ENCODE data around the gene ROR2.
"Not testable (repeated sequence)": the region's sequence is repeated elsewhere in the genome, so short reads cannot be mapped to it uniquely, and the experiment has no call there.

The ROR2 gene

DNA sequence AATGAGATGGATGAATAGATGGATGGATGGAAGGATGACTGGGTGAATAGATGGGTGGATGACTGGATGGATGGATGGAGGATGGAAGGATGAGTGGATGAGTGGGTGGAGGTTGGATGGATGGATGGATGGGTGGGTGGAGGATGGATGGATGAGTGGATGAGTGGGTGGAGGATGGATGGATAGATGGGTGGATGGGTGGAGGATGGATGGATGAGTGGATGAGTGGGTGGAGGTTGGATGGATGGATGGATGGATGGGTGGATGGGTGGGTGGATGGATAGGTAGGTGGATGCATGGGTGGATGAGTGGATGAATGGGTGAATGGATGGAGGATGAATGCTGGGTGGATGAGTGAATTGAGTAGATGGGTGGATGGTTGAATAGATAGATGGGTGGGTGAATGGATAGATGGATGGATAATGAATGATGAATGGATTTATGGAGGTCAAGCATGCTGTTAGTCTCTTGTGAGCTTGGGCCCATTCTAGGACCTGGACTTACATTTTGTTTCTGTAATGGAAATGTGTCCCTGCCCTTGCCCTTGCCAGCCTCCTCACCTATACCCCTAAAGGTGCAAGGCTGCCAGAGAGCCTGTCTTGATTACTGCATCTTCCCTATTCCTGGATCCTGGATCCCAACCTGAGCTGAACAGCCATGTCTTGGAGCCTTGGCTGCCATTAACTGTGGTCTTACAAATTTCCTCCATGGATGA lies 366.7 kb downstream of the ROR2 start:
- FAIRE-seq (peak; percentile 42), DNase-seq (ENCODE audit: low spot score) (no peak)

- DNase-seq (ENCODE audit: low spot score) = no peak
- FAIRE-seq = no peak
Measured at GRCh38 chr9:91582181-91582580, 367.8 kb downstream of the ROR2 start.

GRCh38 chr9:91580136-91580535 lies 369.9 kb downstream of the ROR2 start:
- peak; percentile 25 for DNase-seq (ENCODE audit: low spot score)
- no peak for FAIRE-seq

GRCh38 chr9:91578911-91579310 lies 371.1 kb downstream of the ROR2 start:
- DNase-seq (ENCODE audit: low spot score) (no peak), FAIRE-seq (no peak)

- DNase-seq (ENCODE audit: low spot score) = no peak
- FAIRE-seq = no peak
Measured at GRCh38 chr9:91577633-91578061, 372.4 kb downstream of the ROR2 start.

DNA sequence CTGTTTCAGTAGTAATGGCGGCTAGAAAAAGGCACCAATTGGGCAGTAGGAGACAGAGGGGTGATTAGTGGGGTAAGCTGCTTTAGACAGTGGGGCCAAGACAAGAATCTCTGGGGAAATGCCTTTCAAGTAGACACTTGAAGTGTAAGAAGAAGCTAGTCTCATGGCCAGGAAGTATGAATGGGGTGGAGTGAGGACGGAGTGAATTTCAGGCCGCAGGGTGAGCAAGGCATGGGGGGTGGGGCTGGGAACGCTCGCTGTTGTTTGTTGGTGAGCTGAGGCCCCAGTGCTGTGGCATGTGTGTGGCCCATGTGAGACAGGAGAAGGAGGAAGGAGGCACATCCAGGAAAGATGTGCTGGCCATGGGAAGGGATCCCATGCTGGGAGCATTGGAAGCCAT lies 377.2 kb downstream of the ROR2 start:
- no peak for DNase-seq (ENCODE audit: low spot score)
- no peak for FAIRE-seq

GRCh38 chr9:91572044-91572443 lies 378.0 kb downstream of the ROR2 start:
- no peak for FAIRE-seq
- no peak for DNase-seq (ENCODE audit: low spot score)

GRCh38 chr9:91571036-91571435 lies 379.0 kb downstream of the ROR2 start:
- FAIRE-seq (no peak), DNase-seq (ENCODE audit: low spot score) (no peak)

- no peak for FAIRE-seq
- no peak for DNase-seq (ENCODE audit: low spot score)
Measured at GRCh38 chr9:91567642-91568274, 382.3 kb downstream of the ROR2 start.

- DNase-seq (ENCODE audit: low spot score) (no peak), FAIRE-seq (no peak)
Measured at GRCh38 chr9:91564081-91564670, 385.9 kb downstream of the ROR2 start.

- FAIRE-seq = no peak
Measured at GRCh38 chr9:91562416-91562815, 387.6 kb downstream of the ROR2 start.

GRCh38 chr9:91560301-91560700 lies 389.7 kb downstream of the ROR2 start:
- no peak for DNase-seq (ENCODE audit: low spot score)

More at GRCh38 chr9:91562416-91562815, 387.6 kb downstream of the ROR2 start:
- no peak for DNase-seq (ENCODE audit: low spot score)

DNA sequence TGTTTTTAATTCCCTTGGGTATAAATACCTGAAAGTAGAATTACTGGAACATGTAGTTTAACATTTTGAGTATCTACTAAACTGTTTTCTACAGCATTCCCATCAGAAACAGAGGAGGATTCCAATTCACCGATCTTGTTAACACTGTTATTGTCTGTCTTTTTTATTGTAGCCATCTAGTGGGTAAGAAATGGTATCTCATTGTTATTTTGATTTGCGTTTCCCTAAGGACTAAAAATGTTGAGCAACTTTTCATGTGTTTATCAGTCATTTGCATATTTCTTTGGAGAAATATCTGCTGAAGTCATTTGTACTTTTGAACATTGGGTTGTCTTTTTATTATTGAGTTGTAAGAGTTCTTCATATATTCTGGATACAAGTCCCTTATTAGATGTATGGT lies 391.1 kb downstream of the ROR2 start:
- DNase-seq (ENCODE audit: low spot score) (no peak), FAIRE-seq (no peak)

More at GRCh38 chr9:91560301-91560700, 389.7 kb downstream of the ROR2 start:
- no peak for FAIRE-seq

GRCh38 chr9:91558395-91558794 lies 391.6 kb downstream of the ROR2 start:
- DNase-seq (ENCODE audit: low spot score) (no peak), FAIRE-seq (no peak)

DNA sequence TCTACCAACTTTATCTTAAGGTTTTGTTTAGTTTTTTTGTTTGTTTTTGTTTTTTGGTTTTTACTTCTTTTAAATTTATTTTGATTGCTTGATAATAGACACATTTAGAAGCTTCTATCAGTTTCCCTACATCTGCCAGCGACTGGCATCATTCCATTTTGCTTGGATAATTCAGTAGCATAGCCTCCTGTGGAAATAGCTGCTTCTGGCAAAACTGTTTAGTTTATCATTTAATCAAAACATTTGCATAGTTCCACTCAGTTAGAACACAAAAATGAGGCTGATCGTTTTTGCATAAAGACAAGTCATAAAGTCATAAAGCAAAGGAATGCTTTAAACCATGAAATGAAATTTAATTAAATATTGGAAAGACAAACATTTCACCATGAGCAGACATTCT lies 392.7 kb downstream of the ROR2 start:
- FAIRE-seq = no peak
- DNase-seq (ENCODE audit: low spot score) = no peak

DNA sequence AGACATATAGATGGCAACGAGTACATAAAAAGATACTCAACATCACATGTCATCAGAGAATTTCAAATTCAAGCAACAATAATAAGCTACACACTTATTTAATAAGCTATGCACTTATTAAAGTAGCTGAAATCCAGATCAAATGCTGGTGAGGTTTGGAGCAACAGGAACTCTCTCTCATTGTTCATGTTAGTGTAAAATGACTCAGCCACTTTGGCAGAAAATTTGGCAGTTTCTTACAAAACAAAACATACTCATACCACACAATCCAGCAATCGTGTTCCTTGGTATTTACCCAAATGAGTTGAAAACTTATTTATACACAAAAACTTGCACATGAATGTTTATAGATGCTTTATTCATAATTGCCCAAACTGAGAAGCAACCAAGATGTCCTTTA lies 394.9 kb downstream of the ROR2 start:
- no peak for DNase-seq (ENCODE audit: low spot score)
- no peak for FAIRE-seq

DNA sequence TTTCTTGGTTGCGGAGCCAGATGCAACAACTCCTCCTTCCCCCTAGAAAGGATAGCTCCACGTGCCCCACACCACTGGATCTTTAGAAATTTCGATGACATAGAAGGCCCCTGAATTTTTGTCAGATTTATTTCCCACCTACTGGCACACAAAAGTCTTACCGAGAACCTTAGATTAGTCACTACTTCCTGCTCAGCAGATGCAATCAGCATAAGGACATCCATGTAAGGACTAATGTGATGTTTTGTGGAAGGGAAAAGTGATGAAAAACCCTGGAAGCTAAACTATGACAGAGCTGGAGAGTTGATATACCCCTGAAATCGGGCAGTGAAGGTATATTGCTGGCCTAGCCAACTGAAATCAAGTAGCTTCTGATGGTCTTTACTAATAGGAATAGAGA lies 400.9 kb downstream of the ROR2 start:
- FAIRE-seq = no peak
- DNase-seq (ENCODE audit: low spot score) = no peak

GRCh38 chr9:91547081-91547480 lies 402.9 kb downstream of the ROR2 start:
- no peak for FAIRE-seq
- no peak for DNase-seq (ENCODE audit: low spot score)

- FAIRE-seq (no peak), DNase-seq (ENCODE audit: low spot score) (peak; percentile 31)
Measured at GRCh38 chr9:91546574-91546973, 403.5 kb downstream of the ROR2 start.

- FAIRE-seq (no peak), DNase-seq (ENCODE audit: low spot score) (no peak)
Measured at GRCh38 chr9:91541734-91542133, 408.3 kb downstream of the ROR2 start.

DNA sequence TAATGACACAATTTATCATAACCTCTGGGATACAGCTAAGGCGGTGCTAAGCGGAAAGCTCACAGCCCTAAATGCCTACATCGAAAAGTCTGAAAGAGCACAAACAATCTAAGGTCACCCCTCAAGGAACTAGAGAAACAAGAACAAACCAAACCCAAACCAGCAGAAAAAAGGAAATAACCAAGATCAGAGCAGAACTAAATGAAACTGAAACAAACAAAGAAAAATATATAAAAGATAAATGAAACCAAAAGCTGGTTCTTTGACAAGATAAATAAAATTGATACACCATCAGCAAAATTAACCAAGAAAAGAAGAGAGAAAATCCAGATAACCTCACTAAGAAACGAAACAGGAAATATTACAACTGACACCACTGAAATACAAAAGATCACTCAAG lies 409.5 kb downstream of the ROR2 start:
- not testable (repeated sequence) for FAIRE-seq; DNase-seq (ENCODE audit: low spot score)

DNA sequence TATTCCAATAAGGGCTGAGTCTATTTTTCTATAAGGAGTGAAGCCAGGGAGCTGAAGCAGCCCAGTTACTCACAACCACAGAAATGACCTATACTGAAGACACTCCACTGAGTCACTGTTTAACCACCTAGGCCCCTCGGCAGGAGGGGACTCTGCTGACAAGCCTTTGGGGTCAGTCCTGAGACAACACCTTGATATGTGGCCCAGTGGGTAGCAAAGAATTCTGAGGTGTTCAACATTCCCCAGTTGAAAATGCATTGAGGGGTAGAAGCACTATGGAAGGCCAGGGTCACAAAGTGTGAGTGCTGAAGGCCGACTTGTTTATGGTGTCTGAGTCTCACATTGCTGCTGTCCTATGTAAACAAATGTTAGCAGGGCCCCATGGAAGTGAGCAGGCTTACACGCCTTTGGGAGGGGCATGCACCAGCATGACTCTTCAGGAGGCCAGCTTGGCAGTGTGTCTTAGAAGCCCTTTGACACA lies 413.8 kb downstream of the ROR2 start:
- DNase-seq (ENCODE audit: low spot score) (peak; percentile 62), FAIRE-seq (no peak)

GRCh38 chr9:91534374-91534773 lies 415.7 kb downstream of the ROR2 start:
- FAIRE-seq = no peak
- DNase-seq (ENCODE audit: low spot score) = peak; percentile 50
